ENCODE measurements around the gene PCGF5.
"Not testable (repeated sequence)": the region's sequence is repeated elsewhere in the genome, so short reads cannot be mapped to it uniquely, and the experiment has no call there.

The PCGF5 gene

DNA sequence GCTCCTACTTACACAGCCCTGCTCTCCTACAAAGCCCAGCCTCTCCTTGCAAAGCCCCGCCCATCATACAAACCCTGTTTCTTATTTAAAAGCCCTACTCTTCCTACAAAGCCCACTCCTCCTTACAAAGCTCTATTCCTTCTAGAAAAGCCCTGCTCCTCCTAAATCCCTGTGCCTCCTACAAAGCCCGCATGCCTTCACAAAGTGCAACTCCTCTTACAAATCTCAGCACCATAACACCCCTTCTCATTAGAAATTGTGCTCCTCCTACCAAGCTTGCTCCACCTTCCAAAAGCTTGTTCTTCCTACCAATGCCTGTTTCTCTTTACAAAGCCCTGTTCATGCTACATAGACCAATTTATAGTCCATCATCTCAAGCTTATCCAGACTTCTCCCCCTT, 66.1 kb downstream of the PCGF5 start:
- DNase-seq (ENCODE audit: low spot score): no peak

DNA sequence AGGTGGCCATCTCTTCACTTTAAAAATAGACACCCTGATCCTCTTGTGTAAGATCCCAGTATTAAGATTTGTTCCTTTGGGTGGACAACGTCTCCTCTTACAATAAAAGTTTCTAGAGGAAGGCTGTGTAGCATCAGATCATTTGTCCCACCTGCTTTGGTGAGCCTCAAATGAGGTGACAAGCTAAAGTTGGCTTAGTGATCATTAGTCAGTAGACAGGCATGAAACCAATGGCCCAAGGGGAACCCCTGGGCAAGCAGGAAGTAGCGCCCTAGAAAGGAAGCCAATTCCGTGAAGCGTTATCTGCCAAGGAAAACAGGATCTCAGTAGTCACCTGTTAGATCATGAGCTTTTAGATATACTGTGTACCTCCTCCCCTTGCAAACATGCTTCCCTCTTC, 66.8 kb downstream of the PCGF5 start:
- DNase-seq (ENCODE audit: low spot score): no peak

DNA sequence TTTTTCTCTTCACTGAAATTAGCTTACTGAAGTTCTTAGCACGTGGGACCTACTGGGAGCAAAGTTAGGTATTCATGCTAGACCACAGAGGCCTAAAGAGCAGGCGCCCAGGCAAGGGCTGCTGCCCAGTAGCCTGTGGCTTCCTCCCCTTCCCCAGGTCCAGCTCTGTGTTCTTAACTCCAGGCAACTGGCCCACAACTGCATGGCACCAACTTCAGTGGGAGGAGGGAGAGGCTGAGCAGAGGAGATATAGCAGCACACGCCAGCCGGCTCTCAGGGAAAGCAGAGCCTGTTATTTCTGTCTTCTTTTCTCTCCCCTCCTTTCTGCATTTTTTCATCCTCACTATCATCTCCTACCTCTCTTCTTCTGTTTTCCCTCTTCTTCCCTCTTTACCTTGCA, 67.4 kb downstream of the PCGF5 start:
- no peak for DNase-seq (ENCODE audit: low spot score)

DNA sequence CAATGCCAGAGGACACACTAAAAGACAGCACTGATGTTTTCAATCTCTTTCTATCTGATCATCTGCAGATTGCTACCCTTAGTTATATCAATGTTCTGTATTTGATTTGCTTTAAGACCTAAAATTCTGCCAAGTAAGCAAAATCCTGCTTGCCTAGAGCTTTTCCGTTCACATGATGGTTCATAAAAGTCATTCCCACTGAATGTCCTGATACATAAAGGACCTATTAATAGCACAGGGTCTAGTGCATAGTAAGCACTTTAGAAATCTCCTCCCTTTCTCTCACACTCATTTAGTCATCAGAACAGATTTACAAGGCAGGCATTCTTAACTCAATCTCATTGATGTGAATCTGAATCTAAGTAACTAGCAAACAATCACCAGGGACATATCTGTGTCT, 68.8 kb downstream of the PCGF5 start:
- no peak for DNase-seq (ENCODE audit: low spot score)

DNA sequence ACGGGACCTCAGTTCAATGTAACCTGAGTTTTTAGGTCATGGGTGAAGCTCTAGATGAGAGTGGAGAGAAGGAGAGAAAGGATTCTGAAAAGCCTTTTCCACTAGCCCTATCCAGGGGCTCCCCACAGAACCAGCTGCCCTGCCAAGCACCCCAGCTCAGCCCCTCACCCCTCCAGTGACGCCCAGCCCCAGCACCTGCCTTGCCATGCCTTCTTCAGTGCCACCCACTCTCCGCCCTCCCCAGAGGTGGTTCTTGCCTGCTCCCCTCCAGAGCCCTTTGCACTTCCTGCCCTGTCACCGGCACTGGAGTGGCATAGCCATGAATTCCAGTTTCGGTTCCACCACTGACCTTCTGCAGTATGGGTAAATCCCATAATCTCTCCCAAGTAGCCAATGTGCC, 70.1 kb downstream of the PCGF5 start:
- DNase-seq (ENCODE audit: low spot score): no peak

DNA sequence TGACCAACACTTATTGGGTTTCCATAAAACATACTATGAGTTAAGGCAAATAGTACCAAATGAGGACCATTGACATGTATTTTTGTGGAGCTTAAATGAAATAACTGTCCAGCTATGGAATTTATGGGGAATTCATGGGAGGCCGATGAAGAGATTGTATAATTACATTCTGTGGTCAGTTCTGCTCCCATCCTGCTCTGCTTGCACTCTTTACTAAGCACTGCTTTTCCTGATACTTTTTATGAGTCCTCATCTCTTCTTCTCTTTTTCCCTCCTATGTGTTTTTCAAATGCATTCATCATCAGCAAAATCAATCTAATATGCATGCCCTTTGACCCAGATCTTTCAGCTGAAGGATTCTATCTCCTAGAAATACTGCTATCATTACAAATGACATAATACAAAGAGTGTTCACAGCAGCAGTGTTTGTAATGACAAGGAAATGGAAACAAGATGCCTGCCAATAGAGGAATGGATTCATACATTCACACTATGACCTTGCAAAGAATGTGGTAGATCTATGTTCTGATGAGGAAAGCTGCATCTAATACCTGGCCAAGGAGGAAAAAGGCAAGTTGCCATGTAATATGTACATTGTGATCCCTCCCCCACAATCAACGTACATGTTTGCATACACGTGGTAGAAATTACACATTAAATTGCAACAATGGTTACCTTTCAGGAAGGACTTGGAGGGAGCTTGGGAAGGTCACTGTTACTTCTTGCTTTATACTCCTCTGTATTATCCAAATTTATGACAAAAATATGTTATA, 73.9 kb downstream of the PCGF5 start:
- no peak for DNase-seq (ENCODE audit: low spot score)

DNA sequence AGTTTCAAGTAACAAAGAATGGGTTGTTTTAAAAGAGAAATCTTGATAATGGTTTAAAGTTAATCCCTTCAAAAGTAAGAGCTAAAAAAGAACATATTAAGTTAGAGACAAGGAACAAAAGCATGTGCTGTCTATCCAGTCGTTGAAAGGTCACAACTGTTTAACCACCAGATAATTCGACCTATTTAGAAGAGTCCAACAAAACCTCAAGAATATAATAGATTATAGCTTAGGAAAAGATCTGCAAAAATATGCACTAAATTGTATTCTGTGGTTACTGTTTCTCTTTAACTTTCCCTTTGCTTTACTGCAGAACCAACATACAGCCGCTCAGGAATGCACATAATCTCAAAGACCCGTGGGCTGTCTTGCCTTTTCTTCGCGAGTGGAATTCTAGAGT, 74.9 kb downstream of the PCGF5 start:
- DNase-seq (ENCODE audit: low spot score): no peak

DNA sequence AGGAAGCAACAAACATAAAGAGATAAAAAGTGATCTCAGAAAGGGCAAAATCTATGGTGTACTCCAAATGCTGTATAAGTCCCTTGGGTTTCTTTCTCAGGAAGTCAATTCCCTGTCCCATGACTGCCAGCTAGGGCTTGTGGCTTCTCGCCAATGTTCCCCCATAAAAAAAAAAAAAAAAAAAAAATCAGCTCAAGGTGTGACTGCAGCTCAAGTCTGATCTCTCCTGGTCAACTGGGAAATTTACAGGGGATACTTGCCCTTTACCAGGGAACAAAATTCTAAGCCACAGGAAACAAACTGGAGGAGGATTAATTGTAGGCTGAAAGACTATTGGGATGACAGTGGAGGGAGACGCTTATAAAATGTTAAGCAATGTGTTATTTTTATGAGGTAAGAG, 76.0 kb downstream of the PCGF5 start:
- DNase-seq (ENCODE audit: low spot score): no peak

DNA sequence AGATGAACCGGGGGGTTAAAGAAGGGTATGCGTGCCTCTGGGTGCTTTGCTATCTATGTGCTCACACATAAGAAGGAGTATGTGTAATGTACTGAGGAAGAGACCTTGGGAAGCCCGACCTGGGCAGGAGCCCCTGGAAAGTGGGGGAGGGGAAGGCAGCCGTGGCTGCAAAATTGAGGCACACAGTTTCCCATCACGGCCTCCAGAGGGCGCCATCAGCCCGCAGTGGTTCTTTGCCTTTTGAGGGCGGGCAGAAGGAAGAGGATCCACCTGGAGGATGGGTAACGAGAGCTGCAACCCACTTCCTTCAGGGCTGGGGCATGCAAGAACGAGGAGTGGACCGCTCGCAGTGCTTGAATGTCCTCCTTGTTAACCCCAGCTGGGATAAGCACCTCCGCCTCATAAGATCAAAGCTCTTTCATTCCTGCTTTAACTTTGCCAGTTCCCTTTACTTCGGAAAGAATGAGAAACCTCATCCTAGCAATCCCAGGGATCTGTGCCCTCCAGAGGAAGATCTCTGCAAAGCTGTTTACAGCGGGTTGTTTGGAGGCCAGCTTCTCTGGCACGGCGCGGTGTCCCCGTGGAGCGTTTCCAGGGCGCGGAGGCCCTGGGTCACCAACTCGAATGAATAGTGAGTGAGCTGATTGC, 77.9 kb downstream of the PCGF5 start:
- DNase-seq (ENCODE audit: low spot score): peak; percentile 63

DNA sequence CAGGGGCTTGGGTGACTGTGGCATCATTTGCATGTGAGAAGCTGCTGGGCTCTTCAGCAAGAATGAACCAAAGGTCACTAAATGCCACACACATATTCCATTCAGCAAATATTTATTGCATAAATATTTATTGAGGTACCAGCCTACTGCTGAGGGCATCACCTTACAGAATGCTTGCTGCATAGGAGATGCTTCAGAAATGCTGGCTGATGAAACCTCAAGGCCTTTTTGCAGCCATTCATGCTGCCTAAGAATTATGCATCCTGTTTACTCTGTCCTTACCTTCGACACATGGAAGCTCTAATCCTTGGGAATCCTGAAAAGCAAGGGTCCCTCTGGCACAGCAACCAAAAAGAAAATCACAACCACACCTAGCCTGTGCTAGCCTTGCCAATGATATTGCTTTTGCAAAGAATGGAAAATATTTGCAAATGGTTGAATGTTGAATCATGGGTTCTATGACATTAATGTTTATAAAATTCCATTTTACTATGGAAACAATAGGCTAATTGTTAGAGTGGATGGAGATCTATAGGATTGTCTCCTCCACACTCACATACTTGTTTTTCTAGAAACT, 79.6 kb downstream of the PCGF5 start:
- DNase-seq (ENCODE audit: low spot score): no peak

DNA sequence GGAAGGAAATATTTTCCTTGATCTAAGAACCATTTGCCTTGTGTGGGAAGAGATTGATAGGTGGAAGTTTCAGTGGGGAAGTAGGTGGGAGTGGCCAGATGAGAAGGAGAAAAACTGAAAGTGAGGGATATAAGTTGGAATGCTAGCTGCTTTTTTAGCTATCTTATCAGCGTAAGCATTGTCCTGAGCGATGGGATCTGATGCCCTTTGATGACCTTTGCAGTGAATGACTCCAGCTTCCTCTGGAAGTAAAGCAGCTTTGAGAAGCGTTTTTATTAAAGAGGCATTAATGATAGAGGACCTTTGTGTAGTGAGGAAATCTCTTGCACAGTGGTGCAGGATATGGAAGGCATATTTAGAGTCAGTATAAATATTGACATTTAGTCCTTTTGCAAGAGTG, 82.5 kb downstream of the PCGF5 start:
- DNase-seq (ENCODE audit: low spot score): not testable (repeated sequence)

DNA sequence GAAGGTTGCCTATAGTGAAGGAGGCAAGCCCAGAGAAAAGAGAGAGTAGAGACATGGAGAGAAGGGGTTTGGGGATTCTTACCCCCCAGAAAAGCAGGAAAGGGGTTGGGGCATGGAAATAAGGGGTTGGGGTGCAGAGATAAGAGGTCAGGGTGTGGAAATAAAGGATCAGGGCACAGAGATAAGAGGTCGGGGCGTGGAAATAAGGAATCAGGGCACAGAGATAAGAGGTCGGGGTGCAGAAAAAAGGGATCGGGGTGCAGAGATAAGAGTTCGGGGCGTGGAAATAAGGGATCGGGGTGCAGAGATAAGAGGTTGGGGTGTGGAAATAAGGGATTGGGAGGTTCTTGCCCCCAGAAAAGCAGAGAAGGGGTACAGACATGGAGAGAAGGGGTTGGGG, 85.5 kb downstream of the PCGF5 start:
- not testable (repeated sequence) for DNase-seq (ENCODE audit: low spot score)

DNA sequence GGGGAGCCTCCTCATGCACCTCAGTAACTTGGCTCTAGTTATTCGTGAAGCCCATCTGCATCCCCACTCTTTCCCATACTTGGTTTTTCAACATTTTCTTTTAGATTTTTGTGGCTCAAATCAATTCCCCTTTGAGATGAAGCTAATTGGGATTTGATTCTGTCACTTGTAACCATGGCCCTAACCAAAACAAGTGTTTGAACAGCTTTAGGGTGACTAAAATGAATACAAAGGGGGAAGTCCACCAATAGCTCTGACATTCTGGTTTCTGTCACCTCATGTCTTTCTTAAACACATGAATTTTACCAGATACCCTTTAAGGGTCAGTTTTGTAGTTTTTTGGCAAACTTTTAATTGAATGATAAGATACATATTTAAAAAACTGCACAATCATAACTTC, 87.0 kb downstream of the PCGF5 start:
- no peak for DNase-seq (ENCODE audit: low spot score)

DNA sequence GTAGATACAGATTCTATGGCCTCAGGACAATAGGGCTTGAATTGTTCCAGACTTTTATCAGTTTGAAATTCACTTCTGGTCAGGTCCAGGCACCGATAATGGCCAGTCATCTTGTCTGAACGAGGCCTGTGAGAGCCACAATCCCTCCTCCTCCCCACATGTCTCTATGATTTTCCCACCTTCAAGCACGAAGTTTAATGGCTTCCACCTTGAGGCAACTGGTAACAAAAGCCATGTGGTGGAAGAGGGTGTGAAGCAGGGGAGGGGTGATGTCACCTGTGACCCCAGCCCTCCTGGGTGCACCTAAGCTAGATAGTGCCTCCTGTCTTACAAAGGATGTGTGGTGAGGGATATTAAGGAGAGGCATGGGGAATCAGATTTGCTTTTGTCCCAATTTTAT, 89.2 kb downstream of the PCGF5 start:
- DNase-seq (ENCODE audit: low spot score): no peak

DNA sequence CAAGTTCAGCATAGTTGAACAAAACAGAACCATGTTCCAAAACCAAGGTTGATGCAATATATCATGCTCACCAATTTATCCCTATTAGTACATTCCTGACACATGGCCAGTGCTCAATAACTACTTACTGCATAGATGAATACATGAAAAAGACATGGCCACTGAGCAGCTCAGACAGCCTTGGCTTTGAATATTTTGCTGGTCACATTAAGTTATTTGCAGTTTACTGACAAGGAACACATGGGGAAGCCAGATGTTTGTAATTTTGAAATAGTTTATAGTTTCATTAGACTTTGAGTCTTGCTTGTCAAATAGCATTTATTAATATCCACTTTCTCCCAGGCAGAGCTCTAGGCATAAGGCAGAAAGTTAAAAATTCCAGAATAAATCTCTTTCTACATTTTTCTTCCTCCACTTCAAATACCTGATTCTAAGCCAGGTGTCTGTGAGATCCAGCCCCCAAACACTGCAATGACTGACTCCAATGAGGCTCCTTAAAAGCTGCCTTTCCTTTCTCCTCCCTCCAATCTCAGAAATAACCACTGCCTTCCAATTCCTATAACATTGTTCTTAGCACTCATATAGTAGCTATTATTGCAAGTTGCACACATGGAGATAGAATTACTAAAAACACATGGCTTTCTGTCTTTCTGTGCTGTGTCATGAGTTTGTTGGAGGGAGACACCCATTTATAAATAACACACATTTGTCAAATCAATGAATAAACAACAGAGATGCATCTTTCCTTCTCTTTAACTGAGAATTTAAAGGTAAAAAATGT, 91.3 kb downstream of the PCGF5 start:
- DNase-seq (ENCODE audit: low spot score): no peak

DNA sequence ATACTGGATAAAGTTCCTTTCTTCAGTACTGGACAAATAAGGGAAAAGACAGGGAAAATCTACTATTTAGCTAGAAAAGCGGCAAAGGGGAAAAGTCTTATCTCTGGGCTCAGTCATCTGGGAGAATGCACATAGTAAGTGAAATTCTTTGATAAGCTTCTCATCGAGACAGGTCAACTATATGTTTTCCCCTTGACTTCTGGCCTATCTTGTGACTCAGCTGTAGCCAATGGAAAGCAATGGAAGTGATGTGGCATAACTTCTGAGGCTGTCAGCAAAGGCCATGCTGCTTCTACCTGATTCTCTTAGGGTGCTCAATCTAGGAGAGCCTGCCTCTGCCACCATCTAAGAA, 91.9 kb downstream of the PCGF5 start:
- DNase-seq (ENCODE audit: low spot score): no peak

DNA sequence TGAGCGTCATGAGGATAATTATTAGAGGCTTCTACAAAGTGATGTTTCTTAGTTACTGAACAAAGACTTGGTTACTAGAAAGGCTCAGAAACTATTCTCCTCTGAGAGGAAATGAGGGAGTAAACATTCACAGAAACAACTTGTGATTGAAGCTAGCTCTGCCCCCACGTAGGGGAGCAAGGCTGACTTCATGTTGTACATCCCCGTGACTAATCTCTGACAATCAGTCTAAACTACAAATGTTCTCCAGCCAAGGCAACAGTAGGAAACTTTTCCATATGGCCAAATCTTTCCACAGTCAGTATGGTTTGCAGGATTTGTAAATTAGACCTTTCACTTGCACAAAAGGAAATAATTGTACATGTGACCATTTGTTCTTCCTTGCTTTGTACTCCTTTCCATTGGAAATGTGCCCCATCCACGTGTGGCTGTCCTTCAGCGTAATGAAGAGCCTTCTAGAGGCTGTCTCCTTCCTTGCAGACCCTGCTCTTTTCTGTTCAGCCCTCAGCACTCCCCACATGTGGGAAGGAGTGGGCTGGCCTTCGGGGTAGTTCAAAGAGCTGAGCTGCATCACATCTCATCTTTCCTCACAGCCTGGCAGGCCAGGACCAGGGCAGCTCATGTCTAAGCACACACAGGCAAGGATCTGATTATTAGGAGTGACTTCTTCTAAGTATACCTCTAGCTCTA, 93.5 kb downstream of the PCGF5 start:
- no peak for DNase-seq (ENCODE audit: low spot score)

DNA sequence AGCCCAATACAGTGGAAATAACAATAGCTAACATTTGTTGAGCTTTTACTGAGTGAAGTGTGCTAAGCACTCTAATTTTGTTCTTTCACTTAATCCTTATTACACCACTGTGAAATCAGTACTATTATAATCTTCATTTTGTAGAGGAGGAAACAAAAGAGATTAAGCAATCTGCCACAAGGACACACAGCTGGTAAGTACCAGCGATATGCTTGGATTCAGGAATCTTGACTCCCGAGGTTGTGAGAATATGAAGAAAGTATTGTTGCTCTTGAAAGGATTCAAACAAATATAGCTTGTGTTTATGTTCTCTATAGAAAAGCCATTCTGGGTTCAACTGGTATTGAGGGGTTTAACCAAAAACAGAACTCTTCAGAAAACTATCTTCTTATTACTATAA, 96.0 kb downstream of the PCGF5 start:
- DNase-seq (ENCODE audit: low spot score): no peak

DNA sequence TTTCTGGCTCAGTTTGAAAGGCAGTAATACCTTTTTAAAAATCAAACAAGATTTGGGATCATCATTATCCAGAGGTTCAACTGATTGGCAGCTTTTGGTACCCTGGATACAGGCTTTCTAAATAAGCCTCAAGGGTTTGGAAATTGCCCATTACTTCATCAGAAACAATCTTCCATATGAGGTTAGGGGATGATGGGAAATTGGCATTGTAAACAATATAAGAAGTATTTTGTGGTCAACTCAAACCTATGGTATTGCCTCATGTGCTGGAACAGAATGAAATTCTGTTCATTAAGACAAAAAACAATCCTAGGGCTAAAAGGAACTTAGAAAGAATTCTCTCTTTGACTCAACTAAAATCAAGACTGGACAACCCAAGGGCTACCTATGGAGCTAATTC, 97.1 kb downstream of the PCGF5 start:
- DNase-seq (ENCODE audit: low spot score): no peak

DNA sequence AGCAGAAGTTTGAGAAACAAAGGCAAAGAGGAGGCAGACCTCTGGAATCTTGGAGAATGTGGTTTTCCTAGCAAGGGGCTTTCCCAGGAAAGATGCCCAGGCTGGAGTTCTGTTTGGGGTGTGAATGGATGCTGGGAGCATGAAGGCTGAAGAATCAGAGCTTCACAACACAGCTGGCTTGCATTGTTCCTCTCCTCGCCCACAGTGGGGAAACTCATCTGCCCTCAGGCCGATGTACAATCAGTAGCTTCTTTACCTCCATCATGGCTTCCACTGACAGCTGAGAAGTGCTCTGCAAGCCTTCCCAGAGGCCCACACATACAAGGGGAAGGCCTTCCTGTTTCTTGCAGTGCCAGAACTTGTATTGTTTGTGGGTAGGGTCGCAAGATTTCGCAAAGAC, 98.9 kb downstream of the PCGF5 start:
- no peak for DNase-seq (ENCODE audit: low spot score)

DNA sequence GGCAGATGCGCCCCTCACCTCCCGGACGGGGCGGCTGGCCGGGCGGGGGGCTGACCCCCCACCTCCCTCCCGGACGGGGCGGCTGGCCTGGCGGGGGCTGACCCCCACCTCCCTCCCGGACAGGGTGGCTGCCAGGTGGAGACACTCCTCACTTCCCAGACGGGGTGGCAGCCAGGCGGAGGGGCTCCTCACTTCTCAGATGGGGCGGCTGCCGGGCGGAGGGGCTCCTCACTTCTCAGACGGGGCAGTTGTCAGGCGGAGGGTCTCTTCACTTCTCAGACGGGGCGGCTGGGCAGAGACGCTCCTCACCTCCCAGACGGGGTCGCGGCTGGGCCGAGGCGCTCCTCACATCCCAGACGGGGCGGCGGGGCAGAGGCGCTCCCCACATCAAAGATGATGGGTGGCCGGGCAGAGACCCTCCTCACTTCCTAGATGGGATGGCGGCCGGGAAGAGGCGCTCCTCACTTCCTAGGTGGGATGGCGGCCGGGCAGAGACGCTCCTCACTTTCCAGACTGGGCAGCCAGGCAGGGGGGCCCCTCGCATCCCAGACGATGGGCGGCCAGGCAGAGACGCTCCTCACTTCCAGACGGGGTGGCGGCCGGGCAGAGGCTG, 102.9 kb downstream of the PCGF5 start:
- DNase-seq (ENCODE audit: low spot score): not testable (repeated sequence)
